Measurements from ENCODE around the gene NOS3. TPM values are rescaled to one million over a fixed set of nuclear protein-coding genes. Genes with fewer than 3 reads are reported as not detected.

Gene NOS3
- total and polyA plus RNA-seq, 2 experiments from 2014 or later: 0.32 to 0.83 TPM

DNA sequence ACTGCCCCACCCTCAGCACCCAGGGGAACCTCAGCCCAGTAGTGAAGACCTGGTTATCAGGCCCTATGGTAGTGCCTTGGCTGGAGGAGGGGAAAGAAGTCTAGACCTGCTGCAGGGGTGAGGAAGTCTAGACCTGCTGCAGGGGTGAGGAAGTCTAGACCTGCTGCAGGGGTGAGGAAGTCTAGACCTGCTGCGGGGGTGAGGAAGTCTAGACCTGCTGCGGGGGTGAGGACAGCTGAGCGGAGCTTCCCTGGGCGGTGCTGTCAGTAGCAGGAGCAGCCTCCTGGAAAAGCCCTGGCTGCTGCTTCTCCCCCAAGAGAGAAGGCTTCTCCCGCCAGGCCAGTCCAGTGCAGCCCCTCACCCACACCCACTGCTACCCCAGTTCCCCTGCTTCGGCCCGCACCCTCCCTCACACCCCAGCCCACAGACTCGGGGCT, 6.3 kb downstream of the NOS3 start:
- H3F3A ChIP-seq (ENCODE audit: insufficient read depth): no peaks in the 10 kb centered on the region

DNA sequence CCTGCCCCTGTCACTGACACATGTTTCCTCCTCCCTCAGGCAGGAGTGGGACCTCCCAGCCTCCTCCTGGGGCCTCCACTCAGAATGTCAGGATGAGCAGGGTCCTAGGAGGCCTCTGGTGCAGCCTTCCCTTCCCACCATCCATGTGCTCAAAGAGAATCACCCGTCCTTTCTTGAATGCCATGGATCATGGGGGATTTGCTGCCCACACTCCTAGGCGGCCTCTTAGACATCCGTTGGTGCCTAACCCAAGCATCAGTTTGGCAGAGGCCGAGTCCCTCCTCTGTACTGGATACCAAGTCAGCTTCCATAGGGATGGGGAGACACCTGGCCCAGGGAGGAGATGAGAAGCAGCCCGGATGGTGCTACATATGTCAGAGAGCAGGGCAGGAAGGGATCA, 7.0 kb downstream of the NOS3 start:
- no peaks in the 10 kb centered on the region for H3K36me3 ChIP-seq (ENCODE audit: low read depth)
- H3K9ac ChIP-seq: no peak overlapping the region
- no peaks in the 10 kb centered on the region for H3K9me2 ChIP-seq (ENCODE audit: insufficient read depth)
- no peak overlapping the region for H3K27ac ChIP-seq
- H3K4me3 ChIP-seq: no peak overlapping the region
- TF ChIP-seq EZH2 (IDR thresholded peaks at IDR 0.05; ENCODE audit: insufficient read depth, poor library complexity, severe bottlenecking) (no peak), EZH2phosphoT487 (IDR thresholded peaks at IDR 0.05; ENCODE audit: insufficient read depth, low read depth) (no peak)
- no peaks in the 10 kb centered on the region for H3K27me3 ChIP-seq (replicated peaks; ENCODE audit: insufficient read depth)
- no peaks in the 10 kb centered on the region for H3K4me1 ChIP-seq (ENCODE audit: insufficient read depth)
- no peaks in the 10 kb centered on the region for H3K79me2 ChIP-seq (ENCODE audit: insufficient read depth)
- H3K9me3 ChIP-seq (ENCODE audit: low read depth): no peaks in the 10 kb centered on the region
- no peak overlapping the region for H2AFZ ChIP-seq
- no peaks in the 10 kb centered on the region for H3F3A ChIP-seq (ENCODE audit: insufficient read depth)
- WGBS, 2 experiments (ENCODE audit: low coverage in 1 of 2, low lambda C conversion rate in 2 of 2, missing lambda C conversion rate in 2 of 2): 44% methylated on average over 5 of the region's 5 CpGs
- in situ Hi-C loops (cut with MboI): loop anchor here (10.0 kb wide), 1 partner anchor 57 kb away; the partner anchor contains the start of genes CDK5 and SLC4A2
- no peak overlapping the region for H3K4me2 ChIP-seq (ENCODE audit: unreplicated experiment)
- no peaks in the 10 kb centered on the region for H4K20me1 ChIP-seq (ENCODE audit: insufficient read depth)
- no peak for DNase-seq

More for the DNA sequence above, 6.3 kb downstream of the NOS3 start:
- H3K79me2 ChIP-seq (ENCODE audit: insufficient read depth): no peaks in the 10 kb centered on the region
- no peak overlapping the region for H2AFZ ChIP-seq
- H3K4me1 ChIP-seq (ENCODE audit: insufficient read depth): no peaks in the 10 kb centered on the region
- WGBS, 2 experiments (ENCODE audit: low coverage in 1 of 2, low lambda C conversion rate in 2 of 2, missing lambda C conversion rate in 2 of 2): 91 to 94% methylated on average over 5 to 8 of the region's 8 CpGs
- no peak for DNase-seq
- H3K27ac ChIP-seq: no peak overlapping the region
- in situ Hi-C loops (cut with MboI): loop anchor here (10.0 kb wide), 1 partner anchor 58 kb away; the partner anchor contains the start of genes CDK5 and SLC4A2
- H3K27me3 ChIP-seq (replicated peaks; ENCODE audit: insufficient read depth): no peaks in the 10 kb centered on the region
- no peak overlapping the region for H3K9ac ChIP-seq
- no peak for TF ChIP-seq EZH2 (IDR thresholded peaks at IDR 0.05; ENCODE audit: insufficient read depth, poor library complexity, severe bottlenecking)
- no peak for TF ChIP-seq EZH2phosphoT487 (IDR thresholded peaks at IDR 0.05; ENCODE audit: insufficient read depth, low read depth)
- no peaks in the 10 kb centered on the region for H4K20me1 ChIP-seq (ENCODE audit: insufficient read depth)
- H3K4me2 ChIP-seq (ENCODE audit: unreplicated experiment): no peak overlapping the region
- no peaks in the 10 kb centered on the region for H3K36me3 ChIP-seq (ENCODE audit: low read depth)
- H3K9me2 ChIP-seq (ENCODE audit: insufficient read depth): no peaks in the 10 kb centered on the region
- no peaks in the 10 kb centered on the region for H3K9me3 ChIP-seq (ENCODE audit: low read depth)
- H3K4me3 ChIP-seq: no peak overlapping the region

- H3K79me2 ChIP-seq (ENCODE audit: insufficient read depth): no peaks in the 10 kb centered on the region
- in situ Hi-C loops (cut with MboI): loop anchor here (10.0 kb wide), 1 partner anchor 56 kb away; the partner anchor contains the start of genes CDK5 and SLC4A2
- no peak overlapping the region for H3K27ac ChIP-seq
- DNase-seq: no peak
- H3K9me2 ChIP-seq (ENCODE audit: insufficient read depth): no peaks in the 10 kb centered on the region
- H3K27me3 ChIP-seq (replicated peaks; ENCODE audit: insufficient read depth): no peaks in the 10 kb centered on the region; the same call in 1 of the 2 replicates
- no peak overlapping the region for H2AFZ ChIP-seq
- H3F3A ChIP-seq (ENCODE audit: insufficient read depth): no peaks in the 10 kb centered on the region
- no peak overlapping the region for H3K4me3 ChIP-seq
- TF ChIP-seq EZH2phosphoT487 (IDR thresholded peaks at IDR 0.05; ENCODE audit: insufficient read depth, low read depth) (no peak), EZH2 (IDR thresholded peaks at IDR 0.05; ENCODE audit: insufficient read depth, poor library complexity, severe bottlenecking) (no peak)
- no peak overlapping the region for H3K9ac ChIP-seq
- no peaks in the 10 kb centered on the region for H3K36me3 ChIP-seq (ENCODE audit: low read depth)
- no peaks in the 10 kb centered on the region for H3K4me1 ChIP-seq (ENCODE audit: insufficient read depth)
- H4K20me1 ChIP-seq (ENCODE audit: insufficient read depth): no peaks in the 10 kb centered on the region
- H3K4me2 ChIP-seq (ENCODE audit: unreplicated experiment): no peak overlapping the region
- H3K9me3 ChIP-seq (ENCODE audit: low read depth): no peaks in the 10 kb centered on the region
- WGBS, 2 experiments (ENCODE audit: low coverage in 1 of 2, low lambda C conversion rate in 2 of 2, missing lambda C conversion rate in 2 of 2): 75 to 87% methylated on average over 18 to 20 of the region's 20 CpGs
Measured at GRCh38 chr7:150998341-150998740, 7.5 kb downstream of the NOS3 start.

- in situ Hi-C loops (cut with MboI): loop anchor here (10.0 kb wide), 1 partner anchor 56 kb away; the partner anchor contains the start of genes CDK5 and SLC4A2
- 67 to 69% methylated on average over 12 of the region's 12 CpGs for WGBS, 2 experiments (ENCODE audit: low coverage in 1 of 2, low lambda C conversion rate in 2 of 2, missing lambda C conversion rate in 2 of 2)
- no peak for DNase-seq
- Histone ChIP-seq H3K36me3 (ENCODE audit: low read depth) (no peaks in the 10 kb centered on the region), H4K20me1 (ENCODE audit: insufficient read depth) (no peaks in the 10 kb centered on the region), H2AFZ (no peak overlapping the region), H3K27ac (no peak overlapping the region), H3F3A (ENCODE audit: insufficient read depth) (no peaks in the 10 kb centered on the region), H3K4me2 (ENCODE audit: unreplicated experiment) (no peak overlapping the region), H3K79me2 (ENCODE audit: insufficient read depth) (no peaks in the 10 kb centered on the region), H3K9ac (no peak overlapping the region), H3K27me3 (replicated peaks; ENCODE audit: insufficient read depth) (no peaks in the 10 kb centered on the region; the same call in 1 of the 2 replicates), H3K9me3 (ENCODE audit: low read depth) (no peaks in the 10 kb centered on the region), H3K9me2 (ENCODE audit: insufficient read depth) (no peaks in the 10 kb centered on the region), H3K4me1 (ENCODE audit: insufficient read depth) (no peaks in the 10 kb centered on the region), H3K4me3 (no peak overlapping the region)
- TF ChIP-seq EZH2phosphoT487 (IDR thresholded peaks at IDR 0.05; ENCODE audit: insufficient read depth, low read depth): no peak
- TF ChIP-seq EZH2 (IDR thresholded peaks at IDR 0.05; ENCODE audit: insufficient read depth, poor library complexity, severe bottlenecking): no peak
Measured at GRCh38 chr7:150999001-150999400, 8.2 kb downstream of the NOS3 start.

Measured in GM23248 (cell line).